Transverse colon (tissue), 3 donors: ENCODE results near the gene ARHGEF11.
A peak's percentile ranks its signal among the peaks of the same experiment; 100 is the strongest.

Experiments used
- POLR2A ChIP-seq: fragments of 450-650 bp; IDR thresholded peaks from one replicate; pipeline ENCODE4 v1.6.1; 2016; ENCODE audit warnings: antibody characterized with exemption, mild to moderate bottlenecking, moderate library complexity
- TF ChIP-seq, protein P1 (sequence below), 5 experiments: fragments of 200-600 bp in 3 of 5; fragments of 450-650 bp in 2 of 5; sonication (generic) in 3 of 5; IDR thresholded peaks; 1 replicate in 2 of 5; 2 replicates in 3 of 5; pipeline ENCODE4 v1.5.1; 2016 to 2017; ENCODE audit warnings: antibody characterized with exemption in 5 of 5, inconsistent platforms in 3 of 5, mild to moderate bottlenecking in 2 of 5, moderate library complexity in 1 of 5

DNA sequence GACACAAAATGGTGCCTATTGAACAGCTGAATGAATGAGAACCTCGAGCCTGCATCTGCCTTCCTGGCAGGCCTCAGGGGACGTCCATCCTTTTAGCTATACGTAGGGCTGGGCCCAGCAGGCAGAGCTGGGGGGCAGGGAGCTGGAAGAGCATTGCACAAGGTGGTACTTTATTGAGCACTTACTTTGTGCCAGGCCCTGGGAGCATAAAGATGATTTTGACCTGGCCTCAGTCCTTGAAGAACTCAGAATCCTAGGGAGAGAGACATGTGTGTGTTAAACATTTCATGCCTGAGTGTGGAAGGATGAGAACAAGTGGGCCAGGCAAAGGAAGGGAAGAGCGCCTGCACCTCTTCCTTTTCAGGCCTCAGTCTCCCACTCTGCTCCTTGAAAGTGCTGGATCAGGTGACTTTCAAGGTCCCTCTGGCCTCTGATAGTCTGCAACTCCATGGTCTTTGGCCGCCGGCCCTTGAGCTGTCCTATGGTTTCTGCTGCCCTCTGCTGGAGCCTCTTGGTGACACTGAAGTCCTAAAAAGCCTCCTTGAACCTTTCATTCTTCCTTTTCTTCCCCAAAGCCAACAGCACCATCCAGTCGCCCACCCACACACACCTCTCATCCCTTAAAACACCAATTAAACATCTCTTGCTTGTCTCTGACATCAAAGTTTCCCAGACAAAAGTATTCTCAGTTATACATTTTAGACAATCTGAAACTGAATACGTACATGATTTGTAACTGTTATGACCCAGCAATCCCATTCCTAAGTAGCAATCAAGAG, 155.6 kb downstream of the ARHGEF11 start:
- no peak for TF ChIP-seq POLR2A
- TF ChIP-seq, protein P1, sequence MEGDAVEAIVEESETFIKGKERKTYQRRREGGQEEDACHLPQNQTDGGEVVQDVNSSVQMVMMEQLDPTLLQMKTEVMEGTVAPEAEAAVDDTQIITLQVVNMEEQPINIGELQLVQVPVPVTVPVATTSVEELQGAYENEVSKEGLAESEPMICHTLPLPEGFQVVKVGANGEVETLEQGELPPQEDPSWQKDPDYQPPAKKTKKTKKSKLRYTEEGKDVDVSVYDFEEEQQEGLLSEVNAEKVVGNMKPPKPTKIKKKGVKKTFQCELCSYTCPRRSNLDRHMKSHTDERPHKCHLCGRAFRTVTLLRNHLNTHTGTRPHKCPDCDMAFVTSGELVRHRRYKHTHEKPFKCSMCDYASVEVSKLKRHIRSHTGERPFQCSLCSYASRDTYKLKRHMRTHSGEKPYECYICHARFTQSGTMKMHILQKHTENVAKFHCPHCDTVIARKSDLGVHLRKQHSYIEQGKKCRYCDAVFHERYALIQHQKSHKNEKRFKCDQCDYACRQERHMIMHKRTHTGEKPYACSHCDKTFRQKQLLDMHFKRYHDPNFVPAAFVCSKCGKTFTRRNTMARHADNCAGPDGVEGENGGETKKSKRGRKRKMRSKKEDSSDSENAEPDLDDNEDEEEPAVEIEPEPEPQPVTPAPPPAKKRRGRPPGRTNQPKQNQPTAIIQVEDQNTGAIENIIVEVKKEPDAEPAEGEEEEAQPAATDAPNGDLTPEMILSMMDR (IDR thresholded peaks at IDR 0.05), result peak; percentile 65 to 76 (median 70)
